GM19043 (cell line): Measurements from ENCODE around the gene RAPGEF3.

Experiments
- ATAC-seq: cut with Tn5 transposase; IDR thresholded peaks from one replicate; pipeline ENCODE4 v1.9.1; 2021; ENCODE audit warnings: low read depth; ENCODE audit not compliant: unreplicated experiment

The RAPGEF3 gene

DNA sequence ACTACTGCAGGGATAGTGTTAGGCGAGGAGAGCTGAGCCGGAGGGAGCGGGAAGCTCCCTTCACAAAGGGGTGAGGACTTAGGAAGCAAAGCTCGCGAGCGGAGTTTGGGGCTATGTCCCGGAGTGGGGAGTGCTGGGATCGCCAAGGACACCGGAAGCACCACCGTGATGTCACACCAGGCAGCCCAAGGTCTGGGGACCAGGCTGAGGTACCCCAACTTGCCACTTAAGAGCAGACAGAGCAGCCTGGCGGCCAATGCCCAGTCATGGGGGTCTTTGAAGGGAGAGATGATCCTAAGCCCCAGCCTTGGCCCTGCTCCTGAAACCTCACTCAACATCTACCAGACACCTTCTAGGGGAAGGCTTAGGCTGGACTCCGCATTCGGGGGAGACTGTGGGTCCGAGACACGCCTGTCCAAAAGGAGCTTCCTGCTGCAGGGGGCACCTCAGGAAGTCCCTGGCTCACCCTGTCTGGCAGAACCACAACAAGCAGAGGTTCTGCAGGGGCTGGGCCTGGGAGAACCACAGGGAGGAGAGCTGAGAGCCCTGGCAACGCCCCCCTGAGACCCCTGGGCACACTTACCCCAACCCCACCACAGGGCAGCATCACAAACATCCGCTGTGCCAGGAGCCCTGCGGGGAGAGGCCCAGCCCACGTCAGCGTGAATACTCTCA lies 32.1 kb upstream of the RAPGEF3 start:
- ATAC-seq = no peak

DNA sequence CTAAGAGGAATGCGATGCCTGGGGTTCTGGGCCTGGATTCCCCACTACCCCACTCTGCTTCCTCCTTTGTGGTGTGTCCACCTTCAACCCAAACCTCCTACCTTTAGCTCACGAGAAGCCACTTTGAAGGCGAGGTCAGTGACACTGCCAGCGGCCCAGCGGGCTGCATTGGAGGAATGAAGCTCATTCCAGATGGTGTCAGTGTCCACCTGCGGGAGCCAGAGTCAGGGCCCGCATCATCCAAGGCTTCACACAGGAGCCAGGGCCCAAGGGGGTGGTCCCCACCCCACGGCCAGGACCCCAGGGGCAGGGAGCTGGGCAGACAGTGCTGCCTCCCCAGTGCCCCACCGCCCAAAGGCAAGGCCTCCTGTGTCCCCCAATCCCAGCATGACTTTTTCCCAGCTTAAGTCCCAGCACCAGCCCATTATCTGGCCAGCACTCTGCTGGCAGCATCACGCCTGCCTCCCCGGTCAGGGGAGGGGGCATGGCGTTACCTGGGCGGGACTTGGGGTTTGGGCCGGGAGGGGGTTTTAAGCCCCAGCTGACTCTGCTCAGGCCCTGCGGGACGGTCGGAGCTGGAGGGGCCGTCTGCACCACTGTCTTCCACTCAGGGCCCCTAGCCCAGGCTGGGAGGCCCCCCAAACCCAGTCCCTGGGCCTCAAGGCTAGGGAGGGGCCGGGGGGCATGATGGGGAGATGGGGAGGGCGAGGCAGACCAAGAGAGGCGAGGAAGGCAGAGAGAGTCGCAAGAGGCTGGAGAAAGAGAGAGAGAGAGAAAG lies 31.2 kb upstream of the RAPGEF3 start:
- ATAC-seq = no peak

DNA sequence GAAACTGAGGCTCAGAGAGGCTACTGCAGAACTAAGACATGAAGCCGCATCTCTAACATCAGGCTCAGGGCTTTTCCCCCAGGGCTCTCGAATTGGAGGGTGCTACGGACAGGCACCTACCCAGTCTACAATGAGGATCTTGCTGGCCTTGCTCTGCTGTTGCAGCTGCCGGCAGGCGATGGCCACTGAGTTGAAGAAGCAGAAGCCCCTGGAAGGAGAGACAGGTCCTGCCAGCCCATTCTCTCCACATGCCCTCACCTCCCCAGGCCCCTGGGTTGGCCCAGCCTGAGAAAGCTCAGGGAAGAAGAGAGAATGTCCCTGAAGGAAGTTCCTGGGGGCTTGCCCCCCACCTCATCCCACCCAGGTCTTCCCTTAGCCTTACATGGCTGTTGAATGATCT lies 30.5 kb upstream of the RAPGEF3 start:
- ATAC-seq = no peak

DNA sequence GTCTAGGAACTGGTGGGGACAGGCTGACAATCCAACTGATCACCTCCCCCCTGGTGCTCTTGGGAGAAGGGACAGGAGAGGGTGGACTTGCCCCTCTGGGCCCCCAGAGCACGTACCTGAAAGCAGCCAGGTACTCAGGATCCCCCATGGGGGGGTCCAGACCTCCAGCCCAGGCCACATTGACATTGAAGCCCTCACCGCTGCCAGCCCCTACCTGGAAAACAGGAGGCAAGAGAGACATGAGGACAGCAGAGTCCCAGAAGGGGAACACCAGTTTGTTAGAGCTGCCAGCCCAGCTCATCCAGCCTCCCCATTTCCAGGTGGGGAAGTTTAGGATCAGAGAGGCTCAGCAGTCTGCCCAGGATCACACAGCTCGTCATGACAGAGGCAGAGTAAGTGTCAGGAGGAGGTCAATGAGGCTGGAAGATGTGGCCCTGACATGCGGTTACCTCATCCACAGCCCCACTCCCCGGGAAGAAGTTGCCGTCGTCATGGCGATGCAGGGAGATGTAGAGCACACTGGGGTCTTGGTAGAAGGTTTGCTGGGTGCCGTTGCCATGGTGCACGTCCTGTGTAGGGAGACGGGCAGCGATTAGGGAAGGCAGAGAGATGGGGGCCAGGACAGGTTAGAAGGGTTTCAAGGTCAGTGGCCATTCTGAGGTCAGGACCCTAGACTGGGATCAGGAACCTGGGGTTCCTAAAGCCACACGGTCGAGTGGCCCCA lies 29.1 kb upstream of the RAPGEF3 start:
- no peak for ATAC-seq

DNA sequence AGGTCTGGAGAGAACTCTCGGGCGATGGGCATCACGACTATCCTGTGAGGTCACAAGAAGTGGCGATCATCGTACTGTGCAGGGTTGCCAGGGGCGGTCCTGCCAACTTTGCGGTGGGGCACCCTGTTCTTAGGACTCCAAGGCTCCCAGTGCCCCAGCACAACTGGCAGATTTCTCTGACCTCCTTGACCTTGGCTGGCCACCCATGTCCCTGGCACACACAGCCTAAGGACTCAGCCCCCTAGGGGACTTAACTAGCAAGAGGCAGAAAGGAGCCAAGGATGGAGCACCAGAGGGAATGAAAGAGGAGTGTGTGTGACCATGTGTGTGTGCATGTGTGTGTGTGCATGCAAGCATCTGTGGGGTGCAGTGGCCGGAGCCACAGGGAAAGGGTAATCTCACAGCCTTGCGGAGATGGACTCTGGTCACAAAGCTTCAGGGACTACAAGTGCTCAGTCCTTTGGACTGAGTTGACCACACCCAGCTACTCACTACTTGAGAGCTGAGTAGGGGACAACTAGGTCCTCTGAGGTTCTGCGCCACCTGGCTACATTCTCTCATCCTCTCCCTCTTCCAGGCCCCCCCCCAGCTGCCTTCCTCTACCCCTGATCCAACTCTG lies 28.1 kb upstream of the RAPGEF3 start:
- no peak for ATAC-seq

DNA sequence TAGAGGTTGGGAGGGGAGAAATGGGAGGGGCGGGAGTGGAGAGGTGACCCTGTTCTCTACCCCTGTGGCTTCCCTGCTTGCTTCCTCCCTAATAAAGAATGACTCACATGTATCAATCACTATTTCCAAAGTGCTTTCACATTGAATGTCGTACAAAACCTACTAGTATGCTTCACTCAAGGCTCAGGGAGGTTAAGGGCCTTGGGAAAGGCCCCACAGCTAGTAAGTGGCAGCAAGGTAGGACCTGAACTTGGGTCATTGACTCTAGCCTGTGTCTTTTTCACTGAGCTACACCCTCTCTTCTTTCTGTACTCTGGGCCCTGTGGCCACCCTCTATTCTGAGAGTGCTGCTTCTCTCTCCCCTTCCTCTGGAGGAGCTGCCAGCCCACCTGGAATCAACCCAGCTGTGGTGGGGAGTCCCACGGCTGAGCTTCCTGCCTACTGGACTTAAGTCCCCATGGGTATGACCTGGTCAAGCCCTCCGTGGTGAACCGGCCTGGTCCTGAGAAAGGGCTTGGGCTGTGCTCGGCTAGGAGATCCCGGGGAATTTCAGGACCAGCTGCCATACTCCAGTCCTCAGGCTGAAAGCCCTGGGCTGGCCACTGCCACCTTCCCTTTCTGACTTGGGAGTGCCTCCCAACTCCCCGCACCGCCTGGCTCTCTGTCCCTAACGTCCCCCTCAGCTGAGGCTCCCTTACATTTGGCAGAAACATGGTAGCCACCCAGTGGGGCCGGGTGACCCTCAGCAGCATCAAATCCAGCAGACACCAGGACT lies 27.4 kb upstream of the RAPGEF3 start:
- no peak for ATAC-seq

DNA sequence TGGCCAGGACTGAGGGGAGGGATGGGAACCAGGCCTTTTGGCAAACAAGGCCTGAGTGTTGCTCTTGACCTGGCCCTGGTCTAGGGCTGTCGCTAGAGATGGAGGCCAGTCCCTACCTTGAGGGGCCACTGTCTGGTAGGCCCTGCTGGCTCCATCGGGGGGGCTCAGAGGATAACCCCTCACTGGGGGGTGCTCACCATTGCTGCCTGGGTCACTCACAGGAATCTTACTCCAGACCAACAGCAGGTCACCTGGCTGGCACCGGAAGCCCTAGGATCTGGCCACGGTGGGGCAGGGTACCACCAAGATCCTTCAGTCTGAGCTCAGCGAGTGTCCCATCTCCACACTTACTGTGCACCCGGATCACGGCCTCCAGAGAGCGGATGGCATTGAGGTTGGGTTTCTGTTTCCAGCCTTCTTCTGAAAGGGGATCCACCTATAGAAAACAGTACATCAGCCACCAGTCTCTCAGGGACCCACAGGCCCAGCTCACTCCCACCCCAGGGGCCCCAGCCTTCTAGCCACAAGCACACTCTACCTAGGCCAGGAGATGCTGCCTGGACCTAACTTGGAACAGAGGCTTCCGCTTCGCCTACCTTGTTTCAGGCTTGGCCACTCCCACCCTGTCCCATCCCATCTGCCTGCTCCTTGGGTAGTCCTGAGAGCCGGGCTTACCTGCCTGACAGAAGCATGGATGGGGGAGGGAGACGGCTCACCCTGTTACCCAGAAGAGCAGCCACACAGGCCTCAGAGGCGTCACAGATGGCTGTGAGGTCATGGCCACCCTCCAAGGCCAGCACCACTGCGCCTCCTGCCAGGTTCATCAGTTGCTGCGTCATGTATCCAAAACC lies 26.6 kb upstream of the RAPGEF3 start:
- no peak for ATAC-seq

DNA sequence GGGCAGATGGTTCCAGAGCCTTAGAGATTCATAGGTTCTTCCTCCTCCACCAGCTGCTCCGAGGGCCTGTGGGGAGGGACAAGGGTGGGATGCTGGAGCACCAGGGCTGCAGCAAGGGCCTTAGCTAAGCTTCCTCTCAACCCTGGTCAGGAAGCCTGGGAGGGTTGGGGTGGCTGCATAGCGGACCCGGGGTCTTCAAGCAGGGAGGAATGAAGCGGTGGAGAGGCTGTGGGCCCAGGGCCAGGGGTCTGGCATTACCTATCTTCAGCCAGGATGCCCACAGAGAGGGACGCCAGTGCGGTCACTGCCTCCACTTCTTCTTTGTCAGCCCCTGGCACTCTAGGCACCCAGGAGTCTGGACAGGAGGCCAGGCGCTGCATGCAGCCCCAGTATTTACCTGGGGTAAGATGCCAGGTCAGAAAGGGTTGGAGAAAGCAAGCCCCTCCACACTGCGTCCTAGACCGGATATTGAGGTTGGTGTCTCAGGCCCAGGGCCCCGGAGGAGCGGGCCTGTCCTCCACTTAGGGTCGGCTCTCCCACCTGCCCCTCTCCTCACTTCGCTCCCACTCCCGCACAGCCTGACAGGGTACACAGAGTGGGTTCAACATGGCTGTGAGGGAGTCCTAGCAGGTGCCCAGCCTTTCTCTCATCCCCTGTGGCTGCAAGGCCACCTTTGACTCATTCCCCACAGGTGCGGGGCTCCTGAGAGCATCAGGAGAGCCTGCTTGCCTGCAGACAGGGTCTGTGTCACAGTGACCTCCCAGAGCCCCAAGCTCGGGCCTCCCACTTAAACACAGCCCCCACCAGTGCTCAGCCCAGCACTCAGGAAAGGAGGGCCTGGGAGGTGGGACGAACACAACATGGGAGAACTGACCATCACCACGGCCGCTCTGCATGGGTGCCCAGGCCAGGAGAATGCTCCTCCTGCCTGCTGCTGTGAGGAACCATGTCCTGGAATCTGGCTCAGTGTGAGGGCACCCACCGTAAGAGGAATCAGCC lies 25.4 kb upstream of the RAPGEF3 start:
- no peak for ATAC-seq

DNA sequence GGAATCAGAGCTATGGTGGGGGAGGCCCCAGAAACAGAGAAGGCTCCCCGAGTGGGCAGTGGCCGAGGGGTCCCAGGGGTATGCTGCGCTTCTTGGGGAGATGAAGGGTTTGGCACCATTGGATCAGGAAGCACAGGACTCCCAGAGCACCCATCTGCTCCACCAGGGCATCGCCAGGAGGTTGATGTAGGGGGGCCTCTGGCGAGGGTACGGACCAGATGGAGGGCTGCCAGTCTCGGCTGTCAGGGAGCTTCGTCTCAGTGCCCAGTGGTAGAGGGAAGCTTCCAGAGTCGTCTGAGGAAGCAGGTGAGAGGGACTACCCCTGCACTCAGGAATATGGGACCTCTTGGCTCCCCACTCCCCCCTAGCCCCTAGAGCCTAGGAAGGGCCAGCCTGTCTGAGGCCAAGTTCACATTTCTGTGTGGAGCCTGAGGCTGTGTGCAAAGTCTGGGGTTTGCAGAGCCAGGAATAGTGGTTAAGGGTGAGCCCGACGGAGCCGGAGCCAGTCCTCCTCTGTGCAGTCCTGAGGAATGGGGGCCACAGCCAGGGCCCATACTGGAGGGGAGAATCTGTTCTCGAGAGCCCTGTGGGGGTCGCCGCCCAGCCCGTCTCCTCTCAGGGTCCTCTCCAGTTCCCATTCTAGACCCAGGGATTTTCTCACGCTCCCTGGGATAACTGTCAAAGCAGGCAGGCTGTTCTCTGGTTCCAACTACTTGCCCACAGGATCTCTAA lies 24.5 kb upstream of the RAPGEF3 start:
- no peak for ATAC-seq

DNA sequence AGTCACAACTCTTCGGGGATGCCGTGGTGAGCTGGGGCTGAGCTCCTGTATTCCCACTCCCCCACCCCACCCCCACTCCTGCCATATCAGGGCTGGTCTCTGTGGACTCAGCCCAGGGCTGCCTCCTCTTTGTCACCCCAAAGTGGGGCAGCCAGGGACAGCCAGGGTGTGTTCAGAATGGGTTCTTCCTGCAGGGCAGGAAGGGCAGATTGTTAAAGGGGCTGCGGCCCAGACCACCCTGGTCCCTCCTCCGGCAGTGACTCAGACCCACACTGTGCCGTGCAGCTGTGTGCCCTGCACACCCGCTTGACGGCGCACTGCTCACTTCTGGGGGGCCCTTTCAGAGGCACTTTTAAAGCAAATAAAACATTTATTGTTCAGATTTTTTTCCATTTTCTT lies 23.7 kb upstream of the RAPGEF3 start:
- ATAC-seq = no peak

DNA sequence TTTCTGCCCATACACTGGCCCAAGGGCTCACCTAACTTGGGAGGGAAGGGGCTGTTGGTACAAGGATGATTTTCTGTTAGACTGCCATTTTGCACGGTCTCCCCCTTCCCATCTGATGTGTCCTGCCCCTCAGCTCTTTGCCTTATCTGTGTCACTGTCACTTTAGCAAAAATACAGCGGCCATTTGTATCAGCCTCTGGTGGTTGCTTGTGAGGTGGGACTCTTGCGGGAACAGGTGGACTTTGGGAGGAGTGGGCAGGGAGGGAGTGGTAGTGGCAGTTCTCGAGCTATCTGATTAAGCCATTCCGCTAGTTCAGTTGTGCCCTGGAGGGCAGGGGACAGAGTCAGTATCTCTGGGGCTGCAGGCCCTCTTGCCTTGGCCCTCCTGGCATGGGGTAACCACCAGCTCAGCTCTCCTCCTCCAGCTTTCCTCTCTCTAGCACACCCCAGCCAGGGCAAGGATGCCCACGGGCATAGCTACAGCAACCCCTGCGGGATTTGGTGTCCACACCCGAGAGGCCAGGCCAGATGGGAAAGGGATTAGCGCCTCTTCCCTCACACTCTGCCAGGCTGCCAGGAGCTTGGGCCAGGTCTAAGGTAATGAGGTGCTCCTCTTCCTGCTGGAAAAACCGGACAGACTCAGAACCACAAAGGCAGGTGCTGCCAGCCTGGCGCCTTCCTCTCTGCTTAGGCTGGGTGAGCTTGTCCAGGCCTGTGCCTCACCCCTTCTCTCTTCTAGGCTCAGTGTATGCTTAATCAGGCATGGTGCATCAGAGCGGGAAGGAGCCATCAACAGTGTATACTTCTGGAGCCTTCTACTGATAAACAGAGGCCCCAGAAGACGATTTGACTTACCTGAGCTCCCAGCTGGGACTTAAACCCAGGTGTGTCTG lies 23.0 kb upstream of the RAPGEF3 start:
- no peak for ATAC-seq

DNA sequence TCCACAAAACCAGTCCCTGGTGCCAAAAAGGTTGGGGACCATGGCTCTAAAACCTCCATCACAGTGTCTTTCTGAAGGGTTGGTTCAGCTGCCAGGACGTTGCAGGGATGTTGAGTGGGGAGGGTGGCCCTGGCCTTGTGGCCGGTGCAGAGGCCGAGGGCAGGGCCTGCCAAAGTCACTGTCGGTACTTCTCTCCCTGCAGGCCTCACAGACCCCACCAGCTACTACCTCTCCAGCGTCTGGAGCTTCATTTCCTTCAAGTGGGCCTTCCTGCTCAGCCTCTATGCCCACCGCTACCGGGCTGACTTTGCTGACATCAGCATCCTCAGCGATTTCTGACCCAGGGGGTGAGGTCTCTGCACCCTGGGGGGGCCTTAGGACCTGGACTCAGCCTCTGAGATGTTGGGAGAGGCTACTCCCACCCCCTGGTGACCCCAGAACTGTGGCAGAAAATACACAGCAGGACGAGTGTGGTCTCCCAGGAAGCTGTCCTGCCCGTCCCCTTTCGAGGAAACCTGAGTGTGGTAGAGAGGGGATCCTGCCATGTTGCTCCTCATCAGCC lies 21.3 kb upstream of the RAPGEF3 start:
- no peak for ATAC-seq

DNA sequence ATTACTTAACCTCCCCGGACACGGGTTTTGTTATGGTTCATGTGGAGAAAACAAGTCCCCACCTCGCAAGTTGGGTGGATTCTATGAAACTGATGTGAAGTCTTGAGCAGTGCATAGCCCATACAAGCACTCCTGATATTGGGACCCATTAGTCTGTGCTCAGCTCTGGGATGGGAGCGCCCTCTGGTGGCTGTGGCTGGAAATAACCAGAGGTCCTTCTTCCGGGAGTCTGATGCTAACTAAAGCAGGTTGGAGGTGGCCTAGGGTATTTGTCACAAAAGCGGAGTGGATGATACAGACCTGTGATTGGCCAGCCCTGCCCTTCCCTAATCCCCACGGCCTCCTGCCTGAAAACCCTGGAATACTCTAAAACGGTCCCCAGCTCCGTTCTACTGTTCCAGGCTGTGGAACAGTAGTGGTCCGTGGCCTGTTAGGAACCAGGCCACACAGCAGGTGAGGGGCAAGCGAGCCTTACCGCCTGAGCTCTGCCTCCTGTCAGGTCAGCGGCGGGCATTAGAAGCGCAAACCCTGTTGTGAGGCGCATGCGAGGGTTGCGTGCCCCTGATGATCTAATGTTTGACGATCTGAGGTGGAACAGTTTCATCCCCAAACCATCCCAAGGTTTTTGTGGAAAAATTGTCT lies 20.7 kb upstream of the RAPGEF3 start:
- peak; percentile 84 for ATAC-seq

DNA sequence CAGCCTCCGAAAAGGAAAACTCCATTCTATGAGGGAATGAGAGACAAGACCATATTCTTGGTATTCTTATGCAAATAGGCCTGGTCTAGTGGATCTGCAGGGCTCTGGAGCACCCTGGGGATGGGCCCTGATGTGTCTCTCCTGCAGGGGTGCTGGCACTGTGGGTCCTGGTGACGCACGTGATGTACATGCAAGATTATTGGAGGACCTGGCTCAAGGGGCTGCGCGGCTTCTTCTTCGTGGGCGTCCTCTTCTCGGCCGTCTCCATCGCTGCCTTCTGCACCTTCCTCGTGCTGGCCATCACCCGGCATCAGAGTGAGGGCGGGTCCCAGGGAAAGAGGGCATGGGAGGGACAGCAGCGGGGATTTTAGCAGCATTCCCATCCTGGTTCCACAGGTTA lies 20.2 kb upstream of the RAPGEF3 start:
- ATAC-seq = no peak

DNA sequence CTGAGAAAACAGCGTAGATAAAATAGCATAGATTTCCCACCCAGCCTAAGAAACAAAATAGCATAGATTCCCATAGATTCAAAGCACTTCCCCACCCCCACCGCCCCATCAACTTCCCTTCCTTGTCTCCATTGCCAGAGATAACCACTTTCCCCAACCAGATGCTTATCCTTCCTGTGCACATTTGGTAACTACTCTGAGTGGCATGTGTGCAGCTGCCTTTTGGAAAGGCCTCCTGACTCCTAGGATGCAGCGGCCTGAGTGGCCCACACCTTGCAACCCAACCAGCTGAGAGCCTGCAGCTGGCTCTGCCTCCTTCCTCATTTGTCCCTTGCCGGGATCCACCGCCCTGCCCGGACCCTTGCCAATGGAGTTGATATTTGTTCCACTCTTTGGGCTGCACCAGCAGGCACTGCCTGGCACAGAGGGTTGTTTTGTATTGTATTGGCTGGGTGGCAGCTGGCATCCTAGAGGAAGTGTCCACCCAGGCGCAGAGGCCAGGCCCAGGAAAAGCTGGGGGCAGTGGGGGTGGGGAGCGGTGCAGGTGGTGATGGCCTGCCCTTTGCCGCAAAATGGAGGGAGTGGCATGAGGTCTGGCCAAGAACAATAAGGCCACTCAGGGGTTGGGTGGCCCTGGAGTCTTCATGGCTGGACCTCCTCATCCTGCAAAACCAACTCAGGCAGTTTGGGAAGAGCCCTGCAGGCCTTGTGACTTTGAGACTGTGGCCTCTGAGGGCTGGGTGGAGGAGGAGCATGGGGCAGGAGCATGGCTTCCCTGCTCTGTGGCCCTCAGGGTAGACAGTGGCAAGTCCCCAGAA lies 19.3 kb upstream of the RAPGEF3 start:
- ATAC-seq = no peak
